ENCODE results near the gene ADM.
A peak's percentile ranks its signal among the peaks of the same experiment; 100 is the strongest.

Gene ADM

GRCh38 chr11:10310301-10310841, 5.5 kb downstream of the ADM start:
- Mint-ChIP-seq H3K36me3 (peaks cover 4% of the 10 kb centered on the region), H3K4me1 (peaks cover 39% of the 10 kb centered on the region), H3K4me3 (no peak overlapping the region), H3K27me3 (peaks cover 79% of the 10 kb centered on the region), H3K9me3 (no peaks in the 10 kb centered on the region), H3K27ac (no peak overlapping the region)
- DNase-seq, result no peak
- CTCF ChIA-PET, result interaction anchor here (0.5 to 3.8 kb wide), 10 partner anchors 12 to 668 kb away, joined by 3 to 43 read pairs (median 5); no protein-coding TSS in a partner anchor

- Mint-ChIP-seq H3K27me3 (peaks cover 70% of the 10 kb centered on the region), H3K27ac (no peak overlapping the region), H3K9me3 (no peaks in the 10 kb centered on the region), H3K36me3 (no peaks in the 10 kb centered on the region), H3K4me3 (no peak overlapping the region), H3K4me1 (peaks cover 25% of the 10 kb centered on the region)
- DNase-seq, result no peak
- CTCF ChIA-PET, result no interaction called here
These were observed 6.9 kb downstream of the ADM start for GRCh38 chr11:10311802-10312201.

- DNase-seq, result peak; percentile 37
- peaks cover 53% of the 10 kb centered on the region for H3K27me3 Mint-ChIP-seq
- CTCF ChIA-PET, result interaction anchor here (1.1 to 1.7 kb wide), 2 partner anchors 9 to 10 kb away, joined by 3 to 4 read pairs; no protein-coding TSS in a partner anchor
- no peak overlapping the region for H3K27ac Mint-ChIP-seq
- no peaks in the 10 kb centered on the region for H3K9me3 Mint-ChIP-seq
- H3K4me3 Mint-ChIP-seq, result no peak overlapping the region
- H3K4me1 Mint-ChIP-seq, result peaks cover 4% of the 10 kb centered on the region
- H3K36me3 Mint-ChIP-seq, result no peaks in the 10 kb centered on the region
These were observed 9.6 kb downstream of the ADM start for GRCh38 chr11:10314199-10315072.

GRCh38 chr11:10315083-10315482, 10.2 kb downstream of the ADM start:
- H3K27me3 Mint-ChIP-seq, result peaks cover 49% of the 10 kb centered on the region
- H3K4me3 Mint-ChIP-seq, result no peak overlapping the region
- no peak overlapping the region for H3K27ac Mint-ChIP-seq
- no peaks in the 10 kb centered on the region for H3K9me3 Mint-ChIP-seq
- DNase-seq, result no peak
- CTCF ChIA-PET, result interaction anchor here (1.1 to 1.7 kb wide), 2 partner anchors 9 to 10 kb away, joined by 3 to 4 read pairs; no protein-coding TSS in a partner anchor
- H3K36me3 Mint-ChIP-seq, result no peaks in the 10 kb centered on the region
- peaks cover 2% of the 10 kb centered on the region for H3K4me1 Mint-ChIP-seq

- CTCF ChIA-PET, result interaction anchor here (1.3 to 1.4 kb wide), 3 partner anchors 9 to 13 kb away, joined by 3 to 6 read pairs (median 4); no protein-coding TSS in a partner anchor
- DNase-seq, result no peak
- H3K27me3 Mint-ChIP-seq, result peaks cover 37% of the 10 kb centered on the region
- no peak overlapping the region for H3K4me3 Mint-ChIP-seq
- H3K4me1 Mint-ChIP-seq, result peaks cover 2% of the 10 kb centered on the region
- no peak overlapping the region for H3K27ac Mint-ChIP-seq
- H3K9me3 Mint-ChIP-seq, result no peaks in the 10 kb centered on the region
- no peaks in the 10 kb centered on the region for H3K36me3 Mint-ChIP-seq
These were observed 12.4 kb downstream of the ADM start for GRCh38 chr11:10317151-10317755.

GRCh38 chr11:10317776-10318526, 13.1 kb downstream of the ADM start:
- Mint-ChIP-seq H3K27ac (no peak overlapping the region), H3K27me3 (peaks cover 30% of the 10 kb centered on the region)

GRCh38 chr11:10318527-10318802, 13.6 kb downstream of the ADM start:
- no peak for DNase-seq
- CTCF ChIA-PET, result interaction anchor here (1.0 to 1.4 kb wide), 4 partner anchors 10 to 110 kb away, joined by 3 to 6 read pairs (median 3); no protein-coding TSS in a partner anchor
- peaks cover 6% of the 10 kb centered on the region for H3K4me1 Mint-ChIP-seq
- H3K27ac Mint-ChIP-seq, result no peak overlapping the region
- H3K9me3 Mint-ChIP-seq, result no peaks in the 10 kb centered on the region
- no peak overlapping the region for H3K4me3 Mint-ChIP-seq
- peaks cover 32% of the 10 kb centered on the region for H3K27me3 Mint-ChIP-seq
- no peaks in the 10 kb centered on the region for H3K36me3 Mint-ChIP-seq

More at GRCh38 chr11:10317776-10318526, 13.1 kb downstream of the ADM start:
- no peak overlapping the region for H3K4me3 Mint-ChIP-seq
- H3K36me3 Mint-ChIP-seq, result no peaks in the 10 kb centered on the region
- peaks cover 6% of the 10 kb centered on the region for H3K4me1 Mint-ChIP-seq
- DNase-seq, result no peak
- CTCF ChIA-PET, result interaction anchor here (1.0 to 1.4 kb wide), 5 partner anchors 9 to 109 kb away, joined by 3 to 6 read pairs (median 3); no protein-coding TSS in a partner anchor
- H3K9me3 Mint-ChIP-seq, result no peaks in the 10 kb centered on the region

- Mint-ChIP-seq H3K9me3 (no peaks in the 10 kb centered on the region), H3K4me1 (peaks cover 4% of the 10 kb centered on the region), H3K36me3 (no peaks in the 10 kb centered on the region), H3K27ac (no peak overlapping the region), H3K4me3 (no peak overlapping the region), H3K27me3 (peaks cover 28% of the 10 kb centered on the region)
- no peak for DNase-seq
- CTCF ChIA-PET, result interaction anchor here (0.5 to 1.1 kb wide), 3 partner anchors 22 to 232 kb away, joined by 3 to 4 read pairs (median 3); no protein-coding TSS in a partner anchor
These were observed 15.1 kb downstream of the ADM start for GRCh38 chr11:10319702-10320558.

- no peaks in the 10 kb centered on the region for H3K9me3 Mint-ChIP-seq
- peaks cover 4% of the 10 kb centered on the region for H3K4me1 Mint-ChIP-seq
- H3K36me3 Mint-ChIP-seq, result no peaks in the 10 kb centered on the region
- peaks cover 24% of the 10 kb centered on the region for H3K27me3 Mint-ChIP-seq
- CTCF ChIA-PET, result interaction anchor here (0.9 to 2.3 kb wide), 3 partner anchors 13 to 46 kb away, joined by 3 to 12 read pairs (median 3); no protein-coding TSS in a partner anchor
- DNase-seq, result no peak
- H3K27ac Mint-ChIP-seq, result no peak overlapping the region
- H3K4me3 Mint-ChIP-seq, result no peak overlapping the region
These were observed 16.0 kb downstream of the ADM start for GRCh38 chr11:10320736-10321465.

GRCh38 chr11:10322401-10322800, 17.5 kb downstream of the ADM start:
- no peak for DNase-seq
- Mint-ChIP-seq H3K36me3 (no peaks in the 10 kb centered on the region), H3K27me3 (peaks cover 26% of the 10 kb centered on the region), H3K9me3 (no peaks in the 10 kb centered on the region), H3K27ac (no peak overlapping the region), H3K4me3 (no peak overlapping the region), H3K4me1 (peaks cover 4% of the 10 kb centered on the region)
- CTCF ChIA-PET, result interaction anchor here (0.8 to 2.3 kb wide), 4 partner anchors 12 to 563 kb away, joined by 3 to 12 read pairs (median 7); no protein-coding TSS in a partner anchor

- Mint-ChIP-seq H3K27me3 (peaks cover 22% of the 10 kb centered on the region), H3K4me1 (peaks cover 4% of the 10 kb centered on the region), H3K9me3 (no peaks in the 10 kb centered on the region), H3K27ac (no peak overlapping the region), H3K4me3 (no peak overlapping the region), H3K36me3 (no peaks in the 10 kb centered on the region)
- peak; percentile 56 for DNase-seq
- CTCF ChIA-PET, result interaction anchor here (0.8 to 3.3 kb wide), 13 partner anchors 8 to 572 kb away, joined by 3 to 20 read pairs (median 5); no protein-coding TSS in a partner anchor
These were observed 18.2 kb downstream of the ADM start for GRCh38 chr11:10322830-10323792.
